ENCODE results near the gene SALL2. TPM values are rescaled to one million over a fixed set of nuclear protein-coding genes. Genes with fewer than 3 reads are reported as not detected.
"Not testable (repeated sequence)": the region's sequence is repeated elsewhere in the genome, so short reads cannot be mapped to it uniquely, and the experiment has no call there.

Gene SALL2
- total RNA-seq, 1 donor from 2014 or later, result 17.1 TPM

- H3K36me3 ChIP-seq (ENCODE audit: control insufficient read depth, insufficient read depth, low read length), result no peaks in the 10 kb centered on the region
- no peaks in the 10 kb centered on the region for H3K27me3 ChIP-seq (ENCODE audit: control insufficient read depth, insufficient read depth, low read length)
- no peak for DNase-seq (ENCODE audit: low read depth)
- no peak overlapping the region for H3K4me3 ChIP-seq (ENCODE audit: low read depth, low read length)
- TF ChIP-seq CTCF (IDR thresholded peaks at IDR 0.05; ENCODE audit: insufficient read depth, low read length, poor library complexity, severe bottlenecking), result no peak
Observed at GRCh38 chr14:21556378-21557083, 30.4 kb upstream of the SALL2 start.

GRCh38 chr14:21553266-21553665 lies 27.1 kb upstream of the SALL2 start:
- no peak for DNase-seq (ENCODE audit: low read depth)
- Histone ChIP-seq H3K36me3 (ENCODE audit: control insufficient read depth, insufficient read depth, low read length) (no peaks in the 10 kb centered on the region), H3K27me3 (ENCODE audit: control insufficient read depth, insufficient read depth, low read length) (no peaks in the 10 kb centered on the region), H3K4me3 (ENCODE audit: low read depth, low read length) (no peak overlapping the region)
- no peak for TF ChIP-seq CTCF (IDR thresholded peaks at IDR 0.05; ENCODE audit: insufficient read depth, low read length, poor library complexity, severe bottlenecking)

GRCh38 chr14:21544588-21544987 lies 18.4 kb upstream of the SALL2 start:
- H3K36me3 ChIP-seq (ENCODE audit: control insufficient read depth, insufficient read depth, low read length); DNase-seq (ENCODE audit: low read depth); H3K27me3 ChIP-seq (ENCODE audit: control insufficient read depth, insufficient read depth, low read length); H3K4me3 ChIP-seq (ENCODE audit: low read depth, low read length): not testable (repeated sequence)

- TF ChIP-seq CTCF (IDR thresholded peaks at IDR 0.05; ENCODE audit: insufficient read depth, low read length, poor library complexity, severe bottlenecking), result no peak
- Histone ChIP-seq H3K4me3 (ENCODE audit: low read depth, low read length) (no peak overlapping the region), H3K36me3 (ENCODE audit: control insufficient read depth, insufficient read depth, low read length) (no peaks in the 10 kb centered on the region), H3K27me3 (ENCODE audit: control insufficient read depth, insufficient read depth, low read length) (peaks cover under 1% of the 10 kb centered on the region)
- DNase-seq (ENCODE audit: low read depth), result no peak
Observed at GRCh38 chr14:21543963-21544362, 17.8 kb upstream of the SALL2 start.

- Histone ChIP-seq H3K27me3 (ENCODE audit: control insufficient read depth, insufficient read depth, low read length) (peaks cover 3% of the 10 kb centered on the region), H3K4me3 (ENCODE audit: low read depth, low read length) (no peak overlapping the region), H3K36me3 (ENCODE audit: control insufficient read depth, insufficient read depth, low read length) (no peaks in the 10 kb centered on the region)
- no peak for DNase-seq (ENCODE audit: low read depth)
- no peak for TF ChIP-seq CTCF (IDR thresholded peaks at IDR 0.05; ENCODE audit: insufficient read depth, low read length, poor library complexity, severe bottlenecking)
Observed at GRCh38 chr14:21543521-21543960, 17.4 kb upstream of the SALL2 start.

- no peak for DNase-seq (ENCODE audit: low read depth)
- TF ChIP-seq CTCF (IDR thresholded peaks at IDR 0.05; ENCODE audit: insufficient read depth, low read length, poor library complexity, severe bottlenecking), result no peak
- peaks cover 9% of the 10 kb centered on the region for H3K27me3 ChIP-seq (ENCODE audit: control insufficient read depth, insufficient read depth, low read length)
Observed at GRCh38 chr14:21541413-21542074, 15.4 kb upstream of the SALL2 start.

More at GRCh38 chr14:21541413-21542074, 15.4 kb upstream of the SALL2 start:
- Histone ChIP-seq H3K4me3 (ENCODE audit: low read depth, low read length) (no peak overlapping the region), H3K36me3 (ENCODE audit: control insufficient read depth, insufficient read depth, low read length) (no peaks in the 10 kb centered on the region)
